ENCODE results near the gene ANKRD55. TPM values are rescaled to one million over a fixed set of nuclear protein-coding genes. Genes with fewer than 3 reads are reported as not detected.

ANKRD55 gene
- total and polyA plus RNA-seq, 9 of the 15 experiments (the other 6 are each of a cell fraction or from before 2014, with no cell fraction given) = 3.4 to 10.6 (median 6.5) TPM

DNA sequence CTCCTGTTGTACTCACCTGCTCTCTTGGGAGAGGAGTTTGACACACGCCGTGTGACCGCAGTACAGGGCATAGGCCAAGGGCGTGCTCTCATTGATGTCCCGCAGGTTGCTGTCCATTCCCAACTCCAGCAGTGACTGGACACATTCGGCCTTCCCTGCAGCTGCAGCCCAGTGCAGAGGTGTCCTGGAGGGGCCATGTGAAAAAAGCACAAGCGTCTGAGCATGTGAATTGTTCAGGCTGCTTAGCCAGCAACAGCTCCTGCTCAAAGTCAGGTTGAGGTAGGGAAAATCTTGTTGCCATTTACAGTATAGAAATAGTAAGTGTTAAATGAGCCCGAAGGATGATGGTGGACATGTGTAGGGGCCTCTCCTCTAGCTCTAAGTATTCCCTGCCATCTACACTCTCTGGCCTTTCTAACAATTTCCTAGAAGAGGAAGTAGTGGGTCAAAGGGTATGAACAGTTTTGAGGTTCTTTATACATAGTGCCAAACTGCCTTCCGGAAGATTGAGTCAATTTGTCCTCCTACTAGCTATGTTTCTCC, 116.5 kb downstream of the ANKRD55 start (continued):
- TF ChIP-seq, protein P1, sequence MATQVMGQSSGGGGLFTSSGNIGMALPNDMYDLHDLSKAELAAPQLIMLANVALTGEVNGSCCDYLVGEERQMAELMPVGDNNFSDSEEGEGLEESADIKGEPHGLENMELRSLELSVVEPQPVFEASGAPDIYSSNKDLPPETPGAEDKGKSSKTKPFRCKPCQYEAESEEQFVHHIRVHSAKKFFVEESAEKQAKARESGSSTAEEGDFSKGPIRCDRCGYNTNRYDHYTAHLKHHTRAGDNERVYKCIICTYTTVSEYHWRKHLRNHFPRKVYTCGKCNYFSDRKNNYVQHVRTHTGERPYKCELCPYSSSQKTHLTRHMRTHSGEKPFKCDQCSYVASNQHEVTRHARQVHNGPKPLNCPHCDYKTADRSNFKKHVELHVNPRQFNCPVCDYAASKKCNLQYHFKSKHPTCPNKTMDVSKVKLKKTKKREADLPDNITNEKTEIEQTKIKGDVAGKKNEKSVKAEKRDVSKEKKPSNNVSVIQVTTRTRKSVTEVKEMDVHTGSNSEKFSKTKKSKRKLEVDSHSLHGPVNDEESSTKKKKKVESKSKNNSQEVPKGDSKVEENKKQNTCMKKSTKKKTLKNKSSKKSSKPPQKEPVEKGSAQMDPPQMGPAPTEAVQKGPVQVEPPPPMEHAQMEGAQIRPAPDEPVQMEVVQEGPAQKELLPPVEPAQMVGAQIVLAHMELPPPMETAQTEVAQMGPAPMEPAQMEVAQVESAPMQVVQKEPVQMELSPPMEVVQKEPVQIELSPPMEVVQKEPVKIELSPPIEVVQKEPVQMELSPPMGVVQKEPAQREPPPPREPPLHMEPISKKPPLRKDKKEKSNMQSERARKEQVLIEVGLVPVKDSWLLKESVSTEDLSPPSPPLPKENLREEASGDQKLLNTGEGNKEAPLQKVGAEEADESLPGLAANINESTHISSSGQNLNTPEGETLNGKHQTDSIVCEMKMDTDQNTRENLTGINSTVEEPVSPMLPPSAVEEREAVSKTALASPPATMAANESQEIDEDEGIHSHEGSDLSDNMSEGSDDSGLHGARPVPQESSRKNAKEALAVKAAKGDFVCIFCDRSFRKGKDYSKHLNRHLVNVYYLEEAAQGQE (IDR thresholded peaks at IDR 0.05; ENCODE audit: borderline replicate concordance) = peak; percentile 53
- TF ChIP-seq, protein P1 (CRISPR knock-in tag; IDR thresholded peaks at IDR 0.05; ENCODE audit: low read depth) = no peak
- TF ChIP-seq FIP1L1 (IDR thresholded peaks at IDR 0.05; ENCODE audit: low read depth, low read length, poor library complexity, severe bottlenecking) = no peak
- no peak for TF ChIP-seq FOXJ2 (tag; IDR thresholded peaks at IDR 0.05)
- TF ChIP-seq, protein P2, sequence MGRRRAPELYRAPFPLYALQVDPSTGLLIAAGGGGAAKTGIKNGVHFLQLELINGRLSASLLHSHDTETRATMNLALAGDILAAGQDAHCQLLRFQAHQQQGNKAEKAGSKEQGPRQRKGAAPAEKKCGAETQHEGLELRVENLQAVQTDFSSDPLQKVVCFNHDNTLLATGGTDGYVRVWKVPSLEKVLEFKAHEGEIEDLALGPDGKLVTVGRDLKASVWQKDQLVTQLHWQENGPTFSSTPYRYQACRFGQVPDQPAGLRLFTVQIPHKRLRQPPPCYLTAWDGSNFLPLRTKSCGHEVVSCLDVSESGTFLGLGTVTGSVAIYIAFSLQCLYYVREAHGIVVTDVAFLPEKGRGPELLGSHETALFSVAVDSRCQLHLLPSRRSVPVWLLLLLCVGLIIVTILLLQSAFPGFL (CRISPR knock-in tag; IDR thresholded peaks at IDR 0.05) = no peak
- TF ChIP-seq HDAC2 (IDR thresholded peaks at IDR 0.05) = no peak
- no peak for TF ChIP-seq ZNF124 (CRISPR knock-in tag; IDR thresholded peaks at IDR 0.05)
- TF ChIP-seq FOSL1 (tag; conservative IDR thresholded peaks at IDR 0.05) = no peak
- peak; percentile 16; the same call in 1 of the 2 replicates for TF ChIP-seq CREM (IDR thresholded peaks at IDR 0.05; ENCODE audit: low read depth)
- TF ChIP-seq, protein P3, sequence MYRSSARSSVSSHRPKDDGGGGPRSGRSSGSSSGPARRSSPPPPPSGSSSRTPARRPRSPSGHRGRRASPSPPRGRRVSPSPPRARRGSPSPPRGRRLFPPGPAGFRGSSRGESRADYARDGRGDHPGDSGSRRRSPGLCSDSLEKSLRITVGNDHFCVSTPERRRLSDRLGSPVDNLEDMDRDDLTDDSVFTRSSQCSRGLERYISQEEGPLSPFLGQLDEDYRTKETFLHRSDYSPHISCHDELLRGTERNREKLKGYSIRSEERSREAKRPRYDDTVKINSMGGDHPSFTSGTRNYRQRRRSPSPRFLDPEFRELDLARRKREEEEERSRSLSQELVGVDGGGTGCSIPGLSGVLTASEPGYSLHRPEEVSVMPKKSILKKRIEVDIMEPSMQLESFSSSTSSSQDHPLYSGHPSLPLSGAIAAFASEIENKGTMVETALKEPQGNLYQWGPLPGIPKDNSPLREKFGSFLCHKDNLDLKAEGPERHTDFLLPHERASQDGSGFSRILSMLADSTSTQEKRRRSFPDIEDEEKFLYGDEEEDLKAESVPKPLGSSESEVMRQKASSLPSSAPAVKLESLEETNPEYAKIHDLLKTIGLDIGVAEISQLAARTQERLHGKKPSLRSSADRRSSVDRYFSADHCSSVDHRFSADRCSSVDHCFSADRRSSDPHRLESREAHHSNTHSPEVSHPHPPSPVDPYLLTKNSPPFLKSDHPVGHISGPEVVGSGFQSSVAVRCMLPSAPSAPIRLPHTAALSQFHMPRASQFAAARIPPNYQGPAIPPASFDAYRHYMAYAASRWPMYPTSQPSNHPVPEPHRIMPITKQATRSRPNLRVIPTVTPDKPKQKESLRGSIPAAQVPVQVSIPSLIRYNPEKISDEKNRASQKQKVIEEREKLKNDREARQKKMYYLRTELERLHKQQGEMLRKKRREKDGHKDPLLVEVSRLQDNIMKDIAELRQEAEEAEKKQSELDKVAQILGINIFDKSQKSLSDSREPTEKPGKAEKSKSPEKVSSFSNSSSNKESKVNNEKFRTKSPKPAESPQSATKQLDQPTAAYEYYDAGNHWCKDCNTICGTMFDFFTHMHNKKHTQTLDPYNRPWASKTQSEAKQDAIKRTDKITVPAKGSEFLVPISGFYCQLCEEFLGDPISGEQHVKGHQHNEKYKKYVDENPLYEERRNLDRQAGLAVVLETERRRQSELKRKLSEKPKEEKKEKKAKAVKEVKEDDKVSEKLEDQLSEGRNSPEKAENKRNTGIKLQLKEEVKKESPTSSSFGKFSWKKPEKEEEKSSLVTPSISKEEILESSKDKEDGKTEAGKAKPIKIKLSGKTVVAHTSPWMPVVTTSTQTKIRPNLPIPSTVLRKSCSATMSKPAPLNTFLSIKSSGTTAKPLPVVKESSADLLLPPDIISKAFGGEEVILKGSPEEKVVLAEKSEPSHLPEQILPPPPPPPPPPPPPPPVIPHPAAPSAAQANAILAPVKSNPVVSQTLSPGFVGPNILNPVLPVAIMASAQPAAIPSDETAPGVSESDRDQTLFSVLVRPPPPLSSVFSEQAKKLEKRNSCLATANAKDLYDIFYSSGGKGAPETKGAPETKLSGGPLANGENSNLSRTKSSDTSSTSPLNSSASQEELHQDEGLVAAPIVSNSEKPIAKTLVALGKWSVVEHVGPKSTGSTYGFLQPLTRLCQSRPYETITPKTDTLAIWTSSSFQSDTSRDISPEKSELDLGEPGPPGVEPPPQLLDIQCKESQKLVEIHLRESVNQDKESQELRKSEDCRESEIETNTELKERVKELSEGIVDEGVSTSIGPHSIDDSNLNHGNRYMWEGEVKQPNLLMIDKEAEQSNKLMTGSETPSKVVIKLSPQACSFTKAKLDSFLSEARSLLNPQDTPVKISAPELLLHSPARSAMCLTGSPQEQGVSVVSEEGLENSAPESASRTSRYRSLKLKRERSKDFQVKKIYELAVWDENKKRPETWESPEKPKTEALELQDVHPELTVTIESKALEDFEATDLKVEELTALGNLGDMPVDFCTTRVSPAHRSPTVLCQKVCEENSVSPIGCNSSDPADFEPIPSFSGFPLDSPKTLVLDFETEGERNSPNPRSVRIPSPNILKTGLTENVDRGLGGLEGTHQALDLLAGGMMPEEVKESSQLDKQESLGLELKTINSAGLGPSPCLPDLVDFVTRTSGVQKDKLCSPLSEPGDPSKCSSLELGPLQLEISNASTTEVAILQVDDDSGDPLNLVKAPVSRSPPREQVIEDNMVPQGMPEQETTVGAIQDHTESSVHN (IDR thresholded peaks at IDR 0.05; ENCODE audit: borderline replicate concordance in 1 of 2, low read depth in 1 of 2) = no peak
- no peak for TF ChIP-seq ZNF24 (IDR thresholded peaks at IDR 0.05)

Data from K562 (cell line).